GM12892 (cell line): ENCODE data around the gene MTHFD2.
"Not testable (repeated sequence)": the region's sequence is repeated elsewhere in the genome, so short reads cannot be mapped to it uniquely, and the experiment has no call there.

Experiments used
- DNase-seq: peaks from one replicate; pipeline ENCODE4 v3.0.0; 2011; ENCODE audit not compliant: insufficient read length
- FAIRE-seq: peaks from 2 replicates; lab custom pipeline; 2011; peaks lifted over from hg19 to GRCh38; lab: Jason Lieb, UNC
- POLR2A ChIP-seq: IDR thresholded peaks from 2 replicates; pipeline ENCODE4 v1.6.1; 2011; ENCODE audit warnings: low read depth, low read length, control low read depth
- POLR2AphosphoS5 ChIP-seq: IDR thresholded peaks from 2 replicates; pipeline ENCODE4 v1.6.1; 2011; ENCODE audit warnings: low read depth, low read length, control low read depth
- TAF1 ChIP-seq: IDR thresholded peaks from 2 replicates; pipeline ENCODE4 v1.6.1; 2011; ENCODE audit warnings: low read depth, mild to moderate bottlenecking, control low read depth, low read length, borderline replicate concordance

Gene MTHFD2

DNA sequence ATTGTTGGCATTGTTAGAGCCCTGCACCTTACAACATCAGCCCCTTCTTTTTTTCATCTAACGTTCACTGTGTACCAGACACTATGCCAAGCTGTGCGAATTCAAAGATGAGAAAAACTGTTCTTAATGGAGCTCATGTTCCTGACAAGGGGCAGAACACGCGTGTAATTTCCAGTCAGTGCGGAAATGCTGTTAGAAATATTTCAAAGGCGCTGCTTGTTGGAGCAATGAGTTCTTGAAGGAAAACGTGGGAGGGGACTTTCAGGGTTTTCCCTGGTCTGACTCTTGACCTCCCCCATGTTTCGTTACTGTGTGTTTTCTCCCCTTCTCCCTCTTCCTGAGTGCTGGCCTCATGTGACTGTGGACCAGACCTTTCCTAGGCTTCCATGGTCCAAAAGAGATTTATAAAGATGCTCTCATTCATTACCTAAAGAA is 1.5 kb downstream of the MTHFD2 start:
- FAIRE-seq (no peak), DNase-seq (no peak)
- TF ChIP-seq POLR2AphosphoS5 (peak; percentile 70), POLR2A (peak; percentile 66), TAF1 (no peak)

DNA sequence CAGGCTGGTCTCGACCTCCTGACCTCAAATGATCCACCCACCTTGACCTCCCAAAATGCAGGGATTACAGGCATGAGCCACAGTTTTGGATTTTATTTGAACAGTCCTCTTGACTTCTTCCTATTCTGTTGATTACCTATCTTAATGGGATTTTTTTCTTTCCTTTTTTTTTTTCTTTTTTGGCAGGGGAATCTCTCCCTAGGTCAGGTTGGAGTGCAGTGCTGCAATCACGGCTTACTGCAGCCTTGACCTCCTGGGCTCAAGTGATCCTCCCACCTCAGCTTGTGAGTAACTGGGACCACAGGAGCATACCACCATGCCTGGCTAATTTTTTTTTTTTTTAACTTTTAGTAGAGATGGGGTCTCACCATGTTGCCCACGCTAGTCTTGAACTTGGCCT is 2.8 kb downstream of the MTHFD2 start:
- DNase-seq (no peak), FAIRE-seq (no peak)
- no peak for TF ChIP-seq POLR2AphosphoS5
- no peak for TF ChIP-seq TAF1
- TF ChIP-seq POLR2A = no peak

DNA sequence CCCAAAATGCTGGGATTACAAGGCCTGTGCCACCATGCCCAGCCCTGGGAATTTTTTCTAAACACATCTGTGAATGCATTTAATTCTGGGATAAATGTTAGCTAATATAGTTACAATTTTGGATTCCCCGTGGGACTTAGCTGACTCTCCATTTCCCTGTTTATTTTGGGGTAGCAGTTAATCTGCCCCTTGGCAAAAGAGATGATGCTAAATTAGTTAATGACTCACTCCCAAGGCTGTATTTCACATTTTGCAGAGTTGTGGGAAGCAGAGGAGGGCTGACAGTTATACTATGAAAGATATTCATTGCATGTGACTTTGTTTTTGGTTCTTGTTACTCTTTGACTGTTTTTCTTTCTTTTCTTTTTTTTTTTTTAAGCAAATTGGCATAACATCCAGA is 3.2 kb downstream of the MTHFD2 start:
- TF ChIP-seq POLR2AphosphoS5 (no peak), POLR2A (no peak), TAF1 (no peak)
- FAIRE-seq (no peak), DNase-seq (no peak)

DNA sequence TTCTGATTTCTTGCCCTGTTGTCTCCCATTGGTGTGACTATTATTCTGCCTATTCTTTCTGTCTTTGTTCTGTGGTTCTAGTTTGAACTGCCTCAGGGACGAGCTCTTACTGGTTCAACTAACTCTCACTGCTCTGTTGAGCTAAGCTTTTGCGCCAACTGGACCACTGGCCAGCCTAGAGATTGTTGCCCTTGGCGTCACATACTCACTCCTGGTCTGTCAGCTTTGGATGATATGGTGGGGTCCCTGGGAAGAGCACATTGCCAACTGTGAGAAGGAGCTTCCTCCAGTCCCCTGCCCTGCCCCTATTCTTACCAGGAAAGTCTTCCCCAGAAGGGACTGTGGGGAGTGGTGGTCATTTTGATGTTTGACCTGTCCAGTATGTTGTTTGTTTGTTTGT is 6.0 kb downstream of the MTHFD2 start:
- FAIRE-seq = no peak

DNA sequence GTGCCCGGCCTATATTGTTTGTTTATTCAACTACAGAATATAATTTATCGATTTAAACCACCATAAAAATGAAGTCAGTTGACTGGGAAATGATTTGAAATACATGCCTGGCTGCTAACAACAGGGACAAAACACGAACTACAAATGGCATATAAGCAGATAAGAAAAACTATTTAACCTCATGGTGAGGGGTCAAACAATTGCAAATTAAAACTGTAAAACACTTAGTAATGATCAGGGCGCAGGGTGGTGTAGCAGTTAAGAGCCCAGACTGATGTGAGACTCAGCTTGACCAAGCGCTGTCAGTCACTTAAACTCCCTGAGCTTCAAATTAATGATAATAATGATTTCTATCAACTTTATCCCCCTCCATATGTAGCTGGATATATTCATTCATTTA is 6.7 kb downstream of the MTHFD2 start:
- TF ChIP-seq POLR2A (no peak), TAF1 (no peak), POLR2AphosphoS5 (no peak)
- DNase-seq = no peak
- no peak for FAIRE-seq

More for the DNA sequence above, 6.0 kb downstream of the MTHFD2 start:
- TF ChIP-seq POLR2A = no peak
- no peak for TF ChIP-seq TAF1
- TF ChIP-seq POLR2AphosphoS5 = no peak
- DNase-seq = no peak

DNA sequence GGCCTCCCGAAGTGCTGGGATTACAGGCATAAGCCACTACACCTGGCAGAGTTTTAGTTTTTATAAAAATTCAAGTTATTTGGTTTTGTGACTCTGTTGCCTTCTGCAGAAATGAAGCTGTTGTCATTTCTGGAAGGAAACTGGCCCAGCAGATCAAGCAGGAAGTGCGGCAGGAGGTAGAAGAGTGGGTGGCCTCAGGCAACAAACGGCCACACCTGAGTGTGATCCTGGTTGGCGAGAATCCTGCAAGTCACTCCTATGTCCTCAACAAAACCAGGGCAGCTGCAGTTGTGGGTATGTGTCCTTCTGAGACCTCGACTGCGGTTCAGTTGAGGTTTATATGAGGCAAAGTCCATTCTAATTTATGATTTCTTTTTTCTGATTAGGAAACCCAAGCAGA is 7.2 kb downstream of the MTHFD2 start:
- no peak for DNase-seq
- FAIRE-seq = peak; percentile 60
- TF ChIP-seq TAF1 (no peak), POLR2AphosphoS5 (no peak), POLR2A (no peak)

DNA sequence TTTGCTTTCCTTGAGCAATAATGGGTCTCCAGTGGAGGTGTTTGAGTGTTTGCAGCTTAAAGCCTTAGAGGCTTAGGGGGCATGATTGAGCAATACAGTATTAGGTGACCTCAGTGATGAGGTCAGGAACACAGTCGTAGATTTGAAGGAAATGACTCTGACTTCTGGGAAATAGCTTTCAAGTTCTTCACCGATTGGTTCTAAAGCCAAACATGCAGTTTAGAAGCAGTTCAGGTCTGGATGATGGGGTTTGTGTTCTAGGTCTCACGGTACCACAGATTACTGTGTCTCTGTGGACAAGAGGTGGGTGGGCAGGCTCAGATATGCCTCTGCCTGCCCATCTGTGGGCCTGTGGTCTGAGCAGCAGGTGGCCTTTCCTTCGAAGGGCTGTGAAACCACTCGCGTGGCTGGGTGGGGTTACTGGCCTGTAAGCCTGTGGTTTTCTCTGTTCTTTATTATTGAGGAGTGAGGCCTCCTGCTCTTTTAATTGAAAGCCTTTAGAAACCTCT is 7.8 kb downstream of the MTHFD2 start:
- FAIRE-seq (peak; percentile 76), DNase-seq (no peak)
- TF ChIP-seq POLR2AphosphoS5 = peak; percentile 66; the same call in 1 of the 2 replicates
- peak; percentile 49; the same call in 1 of the 2 replicates for TF ChIP-seq POLR2A
- no peak for TF ChIP-seq TAF1

DNA sequence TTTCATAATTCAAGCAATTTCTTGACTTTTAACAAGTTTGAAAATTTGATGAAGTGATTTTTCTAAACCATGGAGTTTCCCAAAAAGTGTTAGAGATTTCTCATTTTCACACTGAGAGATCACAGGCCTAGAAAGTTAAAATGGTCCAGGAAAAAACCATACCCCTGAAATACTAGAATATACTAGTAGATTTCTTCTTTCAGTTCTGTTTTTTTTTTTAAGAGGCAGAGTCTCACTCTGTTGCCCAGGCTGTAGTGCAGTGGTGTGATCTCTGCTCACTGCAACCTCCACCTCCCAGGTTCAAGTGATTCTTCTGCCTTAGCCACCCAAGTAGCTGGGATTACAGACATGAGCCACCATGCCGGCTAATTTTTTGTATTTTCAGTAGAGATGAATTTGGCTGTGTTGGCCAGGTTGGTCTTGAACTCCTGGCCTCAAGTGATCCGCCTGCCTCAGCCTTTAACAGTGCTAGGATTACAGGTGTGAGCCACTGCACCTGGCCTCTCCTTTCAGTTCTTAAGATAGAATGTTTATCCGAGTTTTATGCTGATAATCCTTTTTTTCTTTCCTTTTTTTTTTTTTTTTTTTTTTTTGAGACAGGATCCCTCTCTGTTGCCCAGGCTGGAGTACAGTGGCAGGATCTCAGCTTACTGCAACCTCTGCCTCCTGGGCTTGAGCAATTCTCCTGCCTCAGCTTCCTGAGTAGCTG is 14.4 kb downstream of the MTHFD2 start:
- FAIRE-seq = no peak
- DNase-seq = no peak
- TF ChIP-seq POLR2A (no peak), POLR2AphosphoS5 (no peak), TAF1 (no peak)

DNA sequence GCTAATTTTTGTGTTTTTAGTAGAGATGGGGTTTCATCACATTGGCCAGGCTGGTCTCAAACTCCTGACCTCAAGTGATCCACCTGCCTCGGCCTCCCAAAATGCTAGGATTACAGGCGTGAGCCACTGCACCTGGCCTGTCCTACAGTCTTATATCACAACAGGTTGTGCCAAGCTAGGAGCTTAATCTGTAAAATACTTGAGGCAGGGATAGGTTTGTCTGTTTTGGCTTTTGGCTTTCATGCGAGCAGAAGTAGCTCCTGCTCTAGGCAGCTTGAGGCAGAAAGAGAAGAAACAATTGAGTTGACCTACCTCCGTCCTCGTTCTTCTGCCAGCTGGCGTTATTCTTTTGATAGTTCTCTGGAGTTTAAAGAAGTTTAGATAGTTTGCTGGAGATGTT is 17.4 kb downstream of the MTHFD2 start:
- not testable (repeated sequence) for FAIRE-seq, DNase-seq

DNA sequence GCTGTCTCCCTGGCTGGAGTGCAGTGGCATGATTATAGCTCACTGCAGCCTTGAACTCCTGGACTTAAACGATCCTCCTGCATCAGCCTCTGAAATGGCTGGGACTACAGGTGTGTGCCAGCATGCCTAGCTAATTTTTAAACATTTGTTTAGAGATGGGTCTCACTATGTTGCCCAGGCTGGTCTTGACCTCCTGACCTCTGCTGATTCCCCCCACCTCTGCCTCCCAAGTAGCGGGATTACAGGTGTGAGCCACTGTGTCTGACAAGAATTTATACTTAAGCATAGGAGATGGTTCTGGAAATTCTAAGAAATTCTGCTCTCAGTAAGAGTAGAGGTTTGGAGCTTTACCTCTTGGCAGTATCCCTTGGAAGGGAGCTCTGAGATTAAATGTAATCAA is 18.2 kb downstream of the MTHFD2 start:
- no peak for FAIRE-seq
- TF ChIP-seq POLR2AphosphoS5 = no peak
- TF ChIP-seq POLR2A = no peak; the same call in 1 of the 2 replicates
- TF ChIP-seq TAF1 = no peak
- no peak for DNase-seq

DNA sequence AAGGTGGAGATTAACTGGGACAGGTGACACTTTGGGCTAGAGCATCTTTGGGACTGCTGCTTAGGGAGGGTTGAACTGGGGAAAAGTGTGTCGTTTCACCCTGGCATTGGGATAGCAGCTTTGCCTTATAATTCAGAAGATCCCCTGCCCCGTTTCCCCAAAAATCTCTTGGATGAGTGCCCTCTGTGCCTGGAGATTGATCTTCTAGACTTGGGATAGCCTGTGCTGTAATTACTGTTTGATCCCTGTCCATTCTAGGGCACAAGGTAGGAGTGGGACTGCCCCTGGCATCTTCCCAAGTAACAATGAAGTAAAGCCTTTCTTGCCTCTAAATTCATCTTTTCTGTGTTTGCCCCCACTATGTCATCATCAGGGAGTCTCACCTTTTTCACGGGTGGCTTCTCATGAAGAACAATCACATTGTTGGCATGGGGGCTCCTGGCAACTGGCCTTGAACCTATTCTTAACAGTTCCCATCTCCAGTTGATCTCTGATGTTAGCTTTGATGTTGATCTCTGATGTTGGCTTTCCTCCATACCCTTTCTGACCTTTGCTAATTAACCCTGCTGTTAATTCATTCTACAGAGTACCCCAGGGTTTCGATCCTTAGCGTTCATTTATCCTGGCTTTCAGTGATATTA is 21.6 kb downstream of the MTHFD2 start:
- FAIRE-seq (no peak), DNase-seq (no peak)
- peak; percentile 16; the same call in 1 of the 2 replicates for TF ChIP-seq POLR2AphosphoS5
- no peak for TF ChIP-seq TAF1
- TF ChIP-seq POLR2A = peak; percentile 42

DNA sequence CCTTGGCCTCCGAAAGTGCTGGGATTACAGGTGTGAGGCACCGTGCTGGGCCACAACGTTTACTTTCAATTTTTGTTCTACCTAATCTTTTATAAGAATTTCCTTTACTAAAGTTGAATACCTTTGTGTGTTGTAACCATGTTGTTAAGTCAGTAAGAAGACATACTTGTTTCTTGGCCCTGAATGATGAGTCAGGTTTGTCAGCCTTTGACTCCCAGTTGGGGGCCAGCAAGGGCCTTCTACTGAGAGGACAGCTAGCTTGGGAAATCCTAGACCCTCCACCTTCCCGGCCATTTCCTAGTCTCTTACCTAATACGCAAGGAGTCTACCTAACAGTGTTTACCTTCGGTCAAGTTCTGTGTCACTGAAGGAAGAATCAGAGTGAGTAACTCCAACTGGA is 22.7 kb downstream of the MTHFD2 start:
- no peak for FAIRE-seq
- DNase-seq = no peak
- no peak for TF ChIP-seq POLR2A
- TF ChIP-seq TAF1 = no peak
- TF ChIP-seq POLR2AphosphoS5 = no peak
